ENCODE results near the gene IDI1.
"Not testable (repeated sequence)": the region's sequence is repeated elsewhere in the genome, so short reads cannot be mapped to it uniquely, and the experiment has no call there.

The IDI1 gene

GRCh38 chr10:1026578-1026977 is 22.3 kb downstream of the IDI1 start:
- no peak for DNase-seq

- DNase-seq: no peak
Observed at GRCh38 chr10:1025683-1026082, 23.2 kb downstream of the IDI1 start, which contains the start of gene IDI2. TSS of gene IDI2 (minus strand) at chr10:1025859. CDS start at chr10:1024723, 1,136 bp downstream.

GRCh38 chr10:1024103-1024502 is 24.8 kb downstream of the IDI1 start:
- DNase-seq: no peak

- no peak for DNase-seq
Observed at GRCh38 chr10:1022413-1022812, 26.5 kb downstream of the IDI1 start.

- DNase-seq: no peak
Observed at GRCh38 chr10:1020958-1021357, 28.0 kb downstream of the IDI1 start.

GRCh38 chr10:1020460-1020859 is 28.5 kb downstream of the IDI1 start:
- no peak for DNase-seq

GRCh38 chr10:1019362-1019761 is 29.6 kb downstream of the IDI1 start:
- DNase-seq: no peak

GRCh38 chr10:1015688-1016087 is 33.2 kb downstream of the IDI1 start:
- no peak for DNase-seq

- no peak for DNase-seq
Observed at GRCh38 chr10:1011696-1012095, 37.2 kb downstream of the IDI1 start.

GRCh38 chr10:1010703-1011102 is 38.2 kb downstream of the IDI1 start:
- no peak for DNase-seq

- DNase-seq: not testable (repeated sequence)
Observed at GRCh38 chr10:1009947-1010346, 39.0 kb downstream of the IDI1 start.

- no peak for DNase-seq
Observed at GRCh38 chr10:1009071-1009494, 39.8 kb downstream of the IDI1 start.

- DNase-seq: no peak
Observed at GRCh38 chr10:1007583-1007982, 41.3 kb downstream of the IDI1 start.

- DNase-seq: no peak
Observed at GRCh38 chr10:1006573-1006972, 42.3 kb downstream of the IDI1 start.

GRCh38 chr10:1003884-1004670 is 44.8 kb downstream of the IDI1 start:
- DNase-seq: no peak

- DNase-seq: no peak
Observed at GRCh38 chr10:1002425-1003006, 46.4 kb downstream of the IDI1 start.

GRCh38 chr10:997266-998022 is 51.5 kb downstream of the IDI1 start:
- no peak for DNase-seq

- no peak for DNase-seq
Observed at GRCh38 chr10:996031-996430, 52.9 kb downstream of the IDI1 start.

GRCh38 chr10:995559-995926 is 53.4 kb downstream of the IDI1 start:
- DNase-seq: no peak

- no peak for DNase-seq
Observed at GRCh38 chr10:994836-995558, 53.9 kb downstream of the IDI1 start.

GRCh38 chr10:992871-993270 is 56.0 kb downstream of the IDI1 start:
- DNase-seq: no peak

GRCh38 chr10:992467-992866 is 56.5 kb downstream of the IDI1 start:
- no peak for DNase-seq

GRCh38 chr10:990808-991207 is 58.1 kb downstream of the IDI1 start:
- DNase-seq: no peak
